K562 (cell line): Measurements from ENCODE around the gene VSIG4. TPM values are rescaled to one million over a fixed set of nuclear protein-coding genes. Genes with fewer than 3 reads are reported as not detected.
A peak's percentile ranks its signal among the peaks of the same experiment; 100 is the strongest.

Experiments used
- ADNP ChIP-seq: fragments of 200-800 bp; sonication (Bioruptor generic); IDR thresholded peaks from 2 replicates; pipeline ENCODE4 v1.6.1; 2016; ENCODE audit warnings: missing genetic modification characterization, missing compliant biosample characterization
- ARNT ChIP-seq, 2 experiments: fragments of 450-650 bp; IDR thresholded peaks; 2 replicates each; pipeline ENCODE4 v1.6.1; 2016; ENCODE audit warnings: mild to moderate bottlenecking in 1 of 2
- BRD4 ChIP-seq: fragments of 200-600 bp; sonication (generic); IDR thresholded peaks from 2 replicates; pipeline ENCODE4 v1.6.1; 2017; ENCODE audit warnings: inconsistent platforms
- CHCHD3 ChIP-seq: fragments of 250-450 bp; sonication (Bioruptor Pico); IDR thresholded peaks from 2 replicates; pipeline ENCODE4 v2.1.2; 2022; ENCODE audit warnings: mild to moderate bottlenecking
- CXXC5 ChIP-seq: fragments of 250-450 bp; sonication (Bioruptor Pico); IDR thresholded peaks from 2 replicates; pipeline ENCODE4 v1.8.0; 2022; ENCODE audit warnings: inconsistent platforms, mild to moderate bottlenecking, moderate library complexity
- EP300 ChIP-seq: IDR thresholded peaks from 2 replicates; pipeline ENCODE4 v1.6.1; 2012; ENCODE audit warnings: low read length, improper control_type of control experiment
- EP400 ChIP-seq: fragments of 450-650 bp; IDR thresholded peaks from 2 replicates; pipeline ENCODE4 v1.6.1; 2017; ENCODE audit warnings: antibody characterized with exemption, mild to moderate bottlenecking, moderate library complexity
- FOSL1 ChIP-seq: fragments of 200-800 bp; sonication (Bioruptor generic); conservative IDR thresholded peaks from 2 replicates; pipeline ENCODE4 v1.6.1; 2016; ENCODE audit warnings: missing genetic modification characterization, missing compliant biosample characterization
- HDAC3 ChIP-seq: fragments of 450-650 bp; IDR thresholded peaks from 2 replicates; pipeline ENCODE4 v1.6.1; 2018; ENCODE audit warnings: borderline replicate concordance, mild to moderate bottlenecking, moderate library complexity; ENCODE audit not compliant: partially characterized antibody
- HEY1 ChIP-seq: fragments of 250-450 bp; sonication (Bioruptor Pico); IDR thresholded peaks from 2 replicates; pipeline ENCODE4 v1.5.0; 2020; ENCODE audit warnings: mild to moderate bottlenecking, moderate library complexity, borderline replicate concordance
- HLTF ChIP-seq: fragments of 450-650 bp; IDR thresholded peaks from 2 replicates; pipeline ENCODE4 v1.6.1; 2016
- ILF3 ChIP-seq: fragments of 450-650 bp; IDR thresholded peaks from 2 replicates; pipeline ENCODE4 v1.6.1; 2018; ENCODE audit warnings: antibody characterized with exemption, mild to moderate bottlenecking, moderate library complexity, borderline replicate concordance
- NEUROD1 ChIP-seq: fragments of 150-350 bp; IDR thresholded peaks from 2 replicates; pipeline ENCODE4 v1.6.1; 2014; ENCODE audit warnings: borderline replicate concordance, low read length, low read depth; ENCODE audit not compliant: partially characterized antibody
- PTBP1 ChIP-seq: fragments of 200-400 bp; formaldehyde crosslinking; IDR thresholded peaks from 2 replicates; pipeline ENCODE4 v1.6.1; 2017; ENCODE audit warnings: low read depth, low read length
- RBBP5 ChIP-seq: fragments of 200-600 bp; sonication (generic); IDR thresholded peaks from 2 replicates; pipeline ENCODE4 v1.6.1; 2012; ENCODE audit warnings: borderline replicate concordance, mild to moderate bottlenecking, low read length, control low read depth, inconsistent platforms; ENCODE audit not compliant: insufficient read depth, poor library complexity, severe bottlenecking
- RBFOX2 ChIP-seq: fragments of 200-400 bp; formaldehyde crosslinking; IDR thresholded peaks from 2 replicates; pipeline ENCODE4 v1.6.1; 2017; ENCODE audit warnings: low read depth, mild to moderate bottlenecking, low read length, moderate library complexity
- SP1 ChIP-seq: sonication (generic); formaldehyde crosslinking; IDR thresholded peaks from 2 replicates; pipeline ENCODE4 v1.8.1; 2022; ENCODE audit warnings: mild to moderate bottlenecking, missing genetic modification reagents
- STAT5A ChIP-seq: IDR thresholded peaks from 2 replicates; pipeline ENCODE4 v1.6.1; 2012; ENCODE audit warnings: low read length, inconsistent platforms, borderline replicate concordance
- STAT5B ChIP-seq: fragments of 250-450 bp; sonication (Bioruptor Pico); IDR thresholded peaks from 2 replicates; pipeline ENCODE4 v1.8.0; 2021; ENCODE audit warnings: mild to moderate bottlenecking, inconsistent platforms
- ZBED1 ChIP-seq: IDR thresholded peaks from 2 replicates; pipeline ENCODE4 v1.6.1; 2014
- ZNF165 ChIP-seq: fragments of 250-450 bp; sonication (Bioruptor Pico); IDR thresholded peaks from 2 replicates; pipeline ENCODE4 v1.4.0; 2020; ENCODE audit warnings: borderline replicate concordance
- ZNF3 ChIP-seq: fragments of 250-450 bp; sonication (Bioruptor Pico); IDR thresholded peaks from 2 replicates; pipeline ENCODE4 v1.5.0; 2021; ENCODE audit warnings: mild to moderate bottlenecking, moderate library complexity
- ZNF41 ChIP-seq: fragments of 250-450 bp; sonication (Bioruptor Pico); conservative IDR thresholded peaks from 2 replicates; pipeline ENCODE4 v1.4.0; 2020; ENCODE audit warnings: mild to moderate bottlenecking
- ZNF445 ChIP-seq: fragments of 250-450 bp; sonication (Bioruptor Pico); IDR thresholded peaks from 2 replicates; pipeline ENCODE4 v1.4.0; 2020; ENCODE audit warnings: low read depth, mild to moderate bottlenecking, moderate library complexity
- ZNF75A ChIP-seq: fragments of 450-650 bp; formaldehyde crosslinking; IDR thresholded peaks from 2 replicates; pipeline ENCODE4 v1.4.0; 2020; ENCODE audit warnings: mild to moderate bottlenecking
- polyA plus RNA-seq, 8 experiments: library from polyadenylated mRNA; depleted of rRNA in 4 of 8; stranded (reverse) in 5 of 8; unstranded in 3 of 8; fragments of >200 nt; fragmentation: Nextera tagmentation in 2 of 8; fragmentation: Illumina TruSeq in 1 of 8; extraction: Ambion mirVana in 2 of 8; extraction: Trizol in 1 of 8; gene quantifications; 2 replicates each; pipeline versions ENCODE4 v1.2.1 to v1.2.3, GENCODE V29; 2011 to 2014; ENCODE audit warnings: inconsistent platforms in 1 of 8, missing spikeins in 1 of 8
- total RNA-seq, 7 experiments: library from RNA; depleted of rRNA in 6 of 7; stranded (reverse); fragments of >200 nt in 6 of 7; fragmentation: Illumina TruSeq in 2 of 7; extraction: Trizol in 2 of 7; gene quantifications; 2 replicates each; pipeline versions ENCODE4 v1.2.1 to v1.2.3, GENCODE V29; 2011 to 2021; ENCODE audit warnings: low replicate concordance in 1 of 7
- TF ChIP-seq, protein P1 (sequence below): fragments of 450-650 bp; IDR thresholded peaks from 2 replicates; pipeline ENCODE4 v1.6.1; 2016; ENCODE audit warnings: low read depth, mild to moderate bottlenecking, moderate library complexity
- TF ChIP-seq, protein P2 (sequence below): fragments of 200-800 bp; sonication (Bioruptor generic); IDR thresholded peaks from 2 replicates; pipeline ENCODE4 v1.6.1; 2017; ENCODE audit warnings: missing genetic modification characterization, missing compliant biosample characterization
- TF ChIP-seq, protein P3 (sequence below): sonication (generic); formaldehyde crosslinking; IDR thresholded peaks from 2 replicates; pipeline ENCODE4 v1.8.1; 2023; ENCODE audit warnings: mild to moderate bottlenecking, missing genetic modification reagents, moderate library complexity

VSIG4 gene
- total and polyA plus RNA-seq, 9 of the 15 experiments (the other 6 are each of a cell fraction or from before 2014, with no cell fraction given) = 0.22 to 1.6 (median 0.46) TPM; not detected in 1

DNA sequence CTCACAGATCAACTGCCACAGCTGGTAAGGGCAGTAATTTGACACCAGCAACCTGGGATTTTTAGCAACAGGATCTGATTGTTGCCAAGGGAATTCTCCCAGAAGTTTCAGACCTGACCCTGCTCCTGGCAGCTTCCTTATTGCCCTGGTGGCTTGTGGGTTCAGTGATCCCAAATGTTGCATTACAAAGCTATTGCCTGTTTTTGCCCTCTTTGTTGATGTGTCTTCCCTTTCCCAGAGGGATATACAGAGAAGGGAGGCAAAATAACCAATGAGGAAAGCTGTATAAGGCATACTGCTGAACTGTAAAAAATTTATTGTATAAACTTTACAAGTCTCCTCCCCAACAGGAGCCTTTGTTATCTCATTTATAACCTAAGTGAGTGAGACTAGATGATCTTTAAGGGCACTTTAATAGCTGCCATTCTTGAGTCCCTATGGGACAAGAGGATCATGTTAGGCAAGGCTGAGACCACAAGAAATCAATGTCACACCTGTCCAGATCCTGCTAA is 22.2 kb downstream of the VSIG4 start (continued):
- TF ChIP-seq, protein P1, sequence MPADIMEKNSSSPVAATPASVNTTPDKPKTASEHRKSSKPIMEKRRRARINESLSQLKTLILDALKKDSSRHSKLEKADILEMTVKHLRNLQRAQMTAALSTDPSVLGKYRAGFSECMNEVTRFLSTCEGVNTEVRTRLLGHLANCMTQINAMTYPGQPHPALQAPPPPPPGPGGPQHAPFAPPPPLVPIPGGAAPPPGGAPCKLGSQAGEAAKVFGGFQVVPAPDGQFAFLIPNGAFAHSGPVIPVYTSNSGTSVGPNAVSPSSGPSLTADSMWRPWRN = no peak
- TF ChIP-seq BRD4 = peak; percentile 10; the same call in 1 of the 2 replicates
- no peak for TF ChIP-seq ZNF165 (CRISPR knock-in tag)
- 0 out of 2 replicates have a peak, but pooled peaks have one; percentile 2 for TF ChIP-seq EP400
- no peak for TF ChIP-seq FOSL1
- TF ChIP-seq ZBED1 = no peak
- TF ChIP-seq HDAC3 = no peak
- peak; percentile 16; the same call in 1 of the 2 replicates for TF ChIP-seq CXXC5 (CRISPR knock-in tag)
- no peak for TF ChIP-seq EP300
- TF ChIP-seq, protein P2, sequence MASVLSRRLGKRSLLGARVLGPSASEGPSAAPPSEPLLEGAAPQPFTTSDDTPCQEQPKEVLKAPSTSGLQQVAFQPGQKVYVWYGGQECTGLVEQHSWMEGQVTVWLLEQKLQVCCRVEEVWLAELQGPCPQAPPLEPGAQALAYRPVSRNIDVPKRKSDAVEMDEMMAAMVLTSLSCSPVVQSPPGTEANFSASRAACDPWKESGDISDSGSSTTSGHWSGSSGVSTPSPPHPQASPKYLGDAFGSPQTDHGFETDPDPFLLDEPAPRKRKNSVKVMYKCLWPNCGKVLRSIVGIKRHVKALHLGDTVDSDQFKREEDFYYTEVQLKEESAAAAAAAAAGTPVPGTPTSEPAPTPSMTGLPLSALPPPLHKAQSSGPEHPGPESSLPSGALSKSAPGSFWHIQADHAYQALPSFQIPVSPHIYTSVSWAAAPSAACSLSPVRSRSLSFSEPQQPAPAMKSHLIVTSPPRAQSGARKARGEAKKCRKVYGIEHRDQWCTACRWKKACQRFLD (CRISPR knock-in tag) = peak; percentile 50; the same call in 1 of the 2 replicates
- TF ChIP-seq ARNT (IDR thresholded peaks at IDR 0.05) = no peak
- TF ChIP-seq ZNF75A (CRISPR knock-in tag) = no peak
- TF ChIP-seq NEUROD1 = no peak
- TF ChIP-seq, protein P3, sequence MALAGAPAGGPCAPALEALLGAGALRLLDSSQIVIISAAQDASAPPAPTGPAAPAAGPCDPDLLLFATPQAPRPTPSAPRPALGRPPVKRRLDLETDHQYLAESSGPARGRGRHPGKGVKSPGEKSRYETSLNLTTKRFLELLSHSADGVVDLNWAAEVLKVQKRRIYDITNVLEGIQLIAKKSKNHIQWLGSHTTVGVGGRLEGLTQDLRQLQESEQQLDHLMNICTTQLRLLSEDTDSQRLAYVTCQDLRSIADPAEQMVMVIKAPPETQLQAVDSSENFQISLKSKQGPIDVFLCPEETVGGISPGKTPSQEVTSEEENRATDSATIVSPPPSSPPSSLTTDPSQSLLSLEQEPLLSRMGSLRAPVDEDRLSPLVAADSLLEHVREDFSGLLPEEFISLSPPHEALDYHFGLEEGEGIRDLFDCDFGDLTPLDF = no peak
- TF ChIP-seq RBBP5 = no peak
- 0 out of 2 replicates have a peak, but pooled peaks have one; percentile 11 for TF ChIP-seq STAT5A
- TF ChIP-seq PTBP1 = no peak
- no peak for TF ChIP-seq STAT5B (CRISPR knock-in tag)
- TF ChIP-seq ADNP = no peak
- peak; percentile 8; the same call in 1 of the 2 replicates for TF ChIP-seq ILF3
- TF ChIP-seq HLTF = no peak
- no peak for TF ChIP-seq HEY1 (CRISPR knock-in tag)
- no peak for TF ChIP-seq SP1 (CRISPR knock-in tag)
- TF ChIP-seq CHCHD3 (CRISPR knock-in tag) = no peak
- 0 out of 2 replicates have a peak, but pooled peaks have one; percentile 11 for TF ChIP-seq ZNF3 (CRISPR knock-in tag)
- TF ChIP-seq RBFOX2 = peak; percentile 30
- no peak for TF ChIP-seq ZNF41
- no peak for TF ChIP-seq ZNF445 (CRISPR knock-in tag)
